Suppressor macrophage treated with lipopolysaccharide for 1 hour (primary cell): ENCODE results near the gene IL15.

Experiments
- DNase-seq, 3 donors: peaks; one replicate each; pipeline ENCODE4 v3.0.0-alpha.2; 2020 to 2022

Gene IL15

GRCh38 chr4:141782205-141782604, 145.8 kb downstream of the IL15 start:
- DNase-seq, result no peak
